Neural crest cell (in vitro differentiated cells): ENCODE measurements around the gene C1orf232. TPM values are rescaled to one million over a fixed set of nuclear protein-coding genes. Genes with fewer than 3 reads are reported as not detected.

Source experiments
- DNase-seq: peaks from one replicate; pipeline ENCODE4 v3.0.0; 2021; ENCODE audit warnings: low read depth, mixed read lengths, low spot score
- H3K27ac Mint-ChIP-seq: one replicate; pipeline ENCODE4 v1.8.0; 2021; ENCODE audit warnings: mild to moderate bottlenecking, mixed read lengths; ENCODE audit not compliant: unreplicated experiment
- H3K27me3 Mint-ChIP-seq: 2 replicates; pipeline ENCODE4 v1.8.0; 2021; ENCODE audit warnings: low read depth, mild to moderate bottlenecking, mixed read lengths
- H3K36me3 Mint-ChIP-seq: 2 replicates; pipeline ENCODE4 v1.8.0; 2021; ENCODE audit warnings: low read depth, mild to moderate bottlenecking, mixed read lengths
- H3K4me1 Mint-ChIP-seq: 2 replicates; pipeline ENCODE4 v1.8.0; 2021; ENCODE audit warnings: mixed read lengths
- H3K4me3 Mint-ChIP-seq: one replicate; pipeline ENCODE4 v1.8.0; 2021; ENCODE audit warnings: mild to moderate bottlenecking, mixed read lengths
- H3K9me3 Mint-ChIP-seq: 2 replicates; pipeline ENCODE4 v1.8.0; 2021; ENCODE audit warnings: mixed read lengths
- CTCF ChIP-seq: fragments of 200-600 bp; sonication (generic); conservative IDR thresholded peaks from 2 replicates; pipeline ENCODE4 v1.5.0; 2021; ENCODE audit warnings: antibody characterized with exemption, mild to moderate bottlenecking
- total RNA-seq: library from RNA; stranded (reverse); gene quantifications from 2 replicates; pipeline ENCODE4 v1.2.1, GENCODE V29; 2021

C1orf232 gene
- total RNA-seq, 1 donor from 2014 or later = not detected

GRCh38 chr1:26187882-26188281 is 19.1 kb upstream of the C1orf232 start:
- no peak for TF ChIP-seq CTCF
- no peak for DNase-seq
- Mint-ChIP-seq H3K36me3 (no peaks in the 10 kb centered on the region), H3K9me3 (no peaks in the 10 kb centered on the region), H3K27me3 (no peaks in the 10 kb centered on the region), H3K27ac (no peak overlapping the region), H3K4me1 (peaks cover 14% of the 10 kb centered on the region), H3K4me3 (no peak overlapping the region)

- Mint-ChIP-seq H3K9me3 (no peaks in the 10 kb centered on the region), H3K4me1 (peaks cover 4% of the 10 kb centered on the region), H3K4me3 (no peak overlapping the region), H3K36me3 (no peaks in the 10 kb centered on the region), H3K27me3 (no peaks in the 10 kb centered on the region), H3K27ac (no peak overlapping the region)
- no peak for DNase-seq
- TF ChIP-seq CTCF = no peak
Observed at GRCh38 chr1:26184883-26185282, 16.1 kb upstream of the C1orf232 start.

GRCh38 chr1:26184086-26184485 is 15.3 kb upstream of the C1orf232 start:
- no peak for DNase-seq
- Mint-ChIP-seq H3K9me3 (no peaks in the 10 kb centered on the region), H3K27ac (no peak overlapping the region), H3K36me3 (no peaks in the 10 kb centered on the region), H3K4me1 (no peaks in the 10 kb centered on the region), H3K4me3 (no peak overlapping the region), H3K27me3 (no peaks in the 10 kb centered on the region)
- no peak for TF ChIP-seq CTCF

- H3K27ac Mint-ChIP-seq = no peak overlapping the region
Observed at GRCh38 chr1:26182383-26182696, 13.6 kb upstream of the C1orf232 start.

GRCh38 chr1:26181586-26182382 is 13.0 kb upstream of the C1orf232 start:
- Mint-ChIP-seq H3K9me3 (no peaks in the 10 kb centered on the region), H3K36me3 (no peaks in the 10 kb centered on the region), H3K27me3 (no peaks in the 10 kb centered on the region), H3K27ac (no peak overlapping the region), H3K4me1 (peaks cover 4% of the 10 kb centered on the region), H3K4me3 (no peak overlapping the region)
- TF ChIP-seq CTCF = no peak
- DNase-seq = no peak

More at GRCh38 chr1:26182383-26182696, 13.6 kb upstream of the C1orf232 start:
- Mint-ChIP-seq H3K4me3 (no peak overlapping the region), H3K4me1 (peaks cover 4% of the 10 kb centered on the region), H3K36me3 (no peaks in the 10 kb centered on the region), H3K9me3 (no peaks in the 10 kb centered on the region), H3K27me3 (no peaks in the 10 kb centered on the region)
- no peak for TF ChIP-seq CTCF
- no peak for DNase-seq
